H7 (cell line): ENCODE measurements around the gene FBXL7. TPM values are rescaled to one million over a fixed set of nuclear protein-coding genes. Genes with fewer than 3 reads are reported as not detected.

Experiments
- DNase-seq: peaks from one replicate; pipeline ENCODE4 v3.0.0; 2012
- H3K27me3 ChIP-seq: 2 replicates; pipeline ENCODE4 v1.6.0; 2011; ENCODE audit warnings: mild to moderate bottlenecking, low read length; ENCODE audit not compliant: control insufficient read depth, insufficient read depth
- H3K36me3 ChIP-seq: replicated peaks from 2 replicates; pipeline ENCODE4 v1.5.1; 2011; ENCODE audit warnings: low read length; ENCODE audit not compliant: control insufficient read depth, insufficient read depth
- H3K4me3 ChIP-seq: 2 replicates; pipeline ENCODE4 v1.5.1; 2011; ENCODE audit warnings: low read depth, mild to moderate bottlenecking, control low read depth, low read length, moderate library complexity; ENCODE audit not compliant: insufficient read depth
- total RNA-seq: library from RNA; depleted of rRNA; stranded (reverse); fragments of >200 nt; shearing (Covaris generic); gene quantifications from 2 replicates; pipeline ENCODE4 v1.2.3, GENCODE V29; 2014

FBXL7 gene
- total RNA-seq, 1 experiment from 2014 or later, result 7.5 TPM

DNA sequence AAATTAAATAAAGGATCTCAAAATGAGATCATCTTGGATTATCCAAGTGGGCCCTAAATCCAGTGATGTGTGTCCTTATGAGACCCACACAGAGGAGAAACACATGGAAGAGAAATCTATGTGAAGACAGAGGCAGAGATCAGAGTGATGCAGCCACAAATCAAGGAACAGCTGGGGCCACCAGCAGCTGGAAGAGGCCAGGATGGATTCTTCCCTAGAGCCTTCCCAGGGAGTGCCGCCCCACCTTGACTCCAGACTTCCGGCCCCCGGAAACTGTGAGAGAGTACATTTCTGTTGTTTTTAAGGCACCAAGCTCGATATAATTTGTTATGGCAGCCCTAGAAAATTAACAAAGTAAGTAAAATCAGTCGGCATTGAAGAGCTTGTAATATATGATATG, 286.9 kb downstream of the FBXL7 start:
- no peak for DNase-seq
- Histone ChIP-seq H3K4me3 (no peak overlapping the region), H3K36me3 (no peaks in the 10 kb centered on the region), H3K27me3 (no peaks in the 10 kb centered on the region)

DNA sequence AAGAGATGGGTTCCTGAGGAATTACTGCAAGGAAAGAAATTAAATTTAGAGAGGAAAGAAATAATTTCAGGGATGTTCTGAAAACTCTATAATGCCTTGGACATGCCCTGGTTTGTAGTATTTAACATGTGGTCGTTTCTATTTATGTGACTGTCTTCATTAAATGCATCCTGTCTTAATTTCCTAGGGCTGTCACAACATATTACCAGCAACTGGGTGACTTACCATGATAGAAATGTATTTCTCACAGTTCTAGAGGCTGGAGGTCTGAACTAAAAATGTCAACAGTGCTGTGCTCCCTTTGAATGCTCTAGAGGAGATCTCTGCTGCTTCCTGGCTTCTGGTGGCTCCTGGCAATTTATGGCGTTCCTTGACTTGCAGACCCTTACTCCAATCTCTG, 287.7 kb downstream of the FBXL7 start:
- no peak for DNase-seq
- H3K4me3 ChIP-seq, result no peak overlapping the region
- H3K36me3 ChIP-seq, result no peaks in the 10 kb centered on the region
- H3K27me3 ChIP-seq, result no peaks in the 10 kb centered on the region

DNA sequence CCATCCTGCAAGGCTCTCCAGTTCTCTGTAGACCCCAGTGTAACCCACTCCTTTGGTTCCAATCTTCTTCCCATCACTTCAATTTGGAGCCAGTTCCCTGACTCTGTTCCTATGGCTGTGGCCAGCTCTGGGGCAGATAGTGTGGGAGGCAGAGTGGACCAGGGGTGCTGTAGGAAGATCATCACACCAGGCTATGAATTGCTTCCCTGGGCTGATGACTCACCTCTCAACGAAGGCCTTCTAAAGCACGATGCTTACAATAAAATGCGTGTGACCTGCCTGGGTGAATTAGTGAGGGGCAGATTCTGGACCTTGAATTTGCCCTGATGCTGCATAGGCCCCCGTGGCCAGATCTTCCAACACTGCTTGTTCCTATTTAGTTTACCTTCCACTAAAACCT, 289.7 kb downstream of the FBXL7 start:
- no peaks in the 10 kb centered on the region for H3K36me3 ChIP-seq
- DNase-seq, result no peak
- no peaks in the 10 kb centered on the region for H3K27me3 ChIP-seq
- H3K4me3 ChIP-seq, result no peak overlapping the region

DNA sequence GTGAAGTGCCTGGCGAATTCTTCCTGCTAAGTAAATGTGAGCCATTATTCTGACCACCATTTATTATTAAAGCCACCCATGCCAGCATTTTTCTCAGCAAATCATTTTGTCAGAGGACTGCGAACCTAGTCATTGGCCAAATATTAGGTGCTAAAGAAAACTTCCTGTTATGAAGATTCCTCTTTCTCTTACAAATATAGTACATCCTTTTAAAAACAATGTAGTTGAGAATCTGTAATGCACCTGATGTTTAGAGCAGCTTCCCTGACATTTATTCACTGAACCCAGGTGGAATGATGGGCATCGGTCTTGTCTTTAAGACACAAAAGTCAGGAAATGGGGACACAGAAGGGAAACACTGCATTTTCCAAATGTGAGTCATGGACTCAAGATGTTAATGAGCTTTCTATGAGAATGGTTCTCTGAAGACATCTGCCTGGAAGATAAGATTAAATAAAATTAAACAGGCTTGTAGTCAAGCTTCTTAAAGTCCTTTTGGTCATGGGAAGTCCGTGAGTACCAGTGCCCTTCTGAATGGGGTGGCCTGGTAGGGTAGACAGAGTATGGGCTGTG, 290.6 kb downstream of the FBXL7 start:
- DNase-seq, result no peak
- Histone ChIP-seq H3K27me3 (no peaks in the 10 kb centered on the region), H3K4me3 (no peak overlapping the region), H3K36me3 (no peaks in the 10 kb centered on the region)

DNA sequence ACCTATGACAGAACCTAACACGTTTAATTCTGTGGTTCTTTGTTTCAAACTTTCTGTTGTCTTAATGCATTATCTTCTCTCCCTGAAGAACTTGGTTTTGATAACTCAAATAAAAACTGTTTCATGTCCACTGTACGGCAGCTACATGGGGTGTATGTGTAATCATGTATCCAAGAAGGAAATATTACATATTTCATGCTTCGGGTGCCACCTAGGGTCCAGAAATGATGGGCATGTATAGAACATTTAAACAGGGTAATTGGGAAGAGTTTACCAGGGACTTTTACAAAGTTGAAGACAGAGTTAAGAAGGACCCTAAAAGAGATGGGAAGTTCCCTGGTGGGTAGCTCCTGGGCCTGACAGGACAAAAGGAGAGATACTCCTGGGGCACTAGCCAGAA, 291.3 kb downstream of the FBXL7 start:
- H3K27me3 ChIP-seq, result no peaks in the 10 kb centered on the region
- no peak overlapping the region for H3K4me3 ChIP-seq
- H3K36me3 ChIP-seq, result no peaks in the 10 kb centered on the region
- no peak for DNase-seq

DNA sequence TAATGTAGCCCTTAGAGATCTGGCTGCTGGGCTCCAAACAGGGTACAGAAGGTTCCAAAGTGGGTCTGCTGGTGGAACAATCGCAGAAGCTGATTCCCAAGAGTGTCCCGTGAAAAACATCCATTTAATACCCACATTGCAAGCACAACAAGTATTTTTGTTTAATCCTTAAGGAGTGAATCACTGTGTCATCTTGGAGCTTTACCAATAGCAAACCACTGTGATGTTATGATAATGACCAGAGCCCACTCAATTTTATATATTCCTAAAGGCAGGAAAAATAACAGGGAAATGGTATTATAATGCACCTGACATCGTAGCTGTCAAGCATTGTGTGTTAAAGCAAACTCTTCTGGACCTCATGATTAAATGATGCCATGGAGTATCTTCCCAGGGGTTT, 291.9 kb downstream of the FBXL7 start:
- no peak for DNase-seq
- H3K36me3 ChIP-seq, result no peaks in the 10 kb centered on the region
- no peaks in the 10 kb centered on the region for H3K27me3 ChIP-seq
- no peak overlapping the region for H3K4me3 ChIP-seq

DNA sequence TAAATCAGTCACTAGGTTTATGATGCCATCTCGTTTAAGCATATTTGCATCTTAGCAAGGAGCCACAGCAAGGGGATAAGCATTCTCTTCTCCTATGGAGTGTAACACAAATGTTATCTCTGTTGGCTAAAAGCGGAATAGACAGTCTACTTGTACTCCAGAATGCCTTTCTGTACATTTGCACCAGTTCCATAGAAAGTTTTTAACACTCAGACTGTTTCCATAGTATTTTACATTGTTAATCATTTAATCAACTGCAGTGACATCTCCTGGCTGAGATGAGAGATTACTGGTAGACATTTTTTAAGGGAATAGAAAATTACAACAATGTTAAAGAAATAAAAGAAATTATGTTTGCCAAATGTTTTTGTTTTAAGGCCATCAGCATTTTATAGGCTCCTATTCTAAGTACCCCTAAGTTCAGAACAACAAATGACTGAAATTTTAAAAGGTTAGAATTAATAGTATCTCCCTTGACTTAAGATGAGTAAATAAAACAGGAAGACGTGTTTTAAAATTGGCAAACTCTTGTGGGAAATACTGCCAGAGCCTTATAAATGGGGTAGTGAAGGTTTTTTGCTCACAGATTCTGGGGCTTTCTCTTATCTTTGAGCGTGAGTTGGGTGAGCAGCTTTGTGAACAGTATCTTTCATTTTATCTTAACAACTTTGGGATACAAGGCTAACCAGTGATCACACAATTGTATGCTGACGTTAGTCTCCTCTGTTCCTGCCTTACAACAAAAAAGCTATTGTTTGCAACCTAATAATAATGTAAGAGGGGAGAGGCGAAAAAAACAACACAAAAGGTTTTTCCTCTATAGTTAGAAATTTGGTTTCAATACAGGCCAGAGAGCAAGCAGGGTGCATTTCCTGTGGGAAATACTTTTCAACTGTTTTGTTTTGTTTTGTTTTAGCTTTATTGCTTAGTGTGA, 294.3 kb downstream of the FBXL7 start:
- Histone ChIP-seq H3K4me3 (no peak overlapping the region), H3K36me3 (no peaks in the 10 kb centered on the region), H3K27me3 (no peaks in the 10 kb centered on the region)
- DNase-seq, result no peak

DNA sequence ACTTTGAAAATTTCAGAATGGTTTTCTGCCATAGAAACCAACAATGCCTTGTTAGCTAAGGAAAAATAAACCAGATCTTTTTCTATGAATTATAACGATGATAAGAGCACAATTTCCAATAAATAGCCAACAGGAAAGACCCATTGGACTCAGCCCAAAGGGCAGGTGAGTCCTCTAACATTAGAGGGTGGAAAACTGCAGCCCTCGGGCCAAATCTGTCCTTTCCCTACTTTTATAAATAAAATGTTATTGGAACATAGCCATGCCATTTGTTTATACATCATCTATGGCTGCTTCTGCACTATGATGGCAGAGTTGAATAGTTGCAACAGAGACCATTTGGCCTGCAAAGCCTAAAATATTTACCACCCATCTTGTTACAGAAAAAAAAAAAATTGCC, 296.1 kb downstream of the FBXL7 start:
- no peak for DNase-seq
- Histone ChIP-seq H3K27me3 (no peaks in the 10 kb centered on the region), H3K36me3 (no peaks in the 10 kb centered on the region), H3K4me3 (no peak overlapping the region)

DNA sequence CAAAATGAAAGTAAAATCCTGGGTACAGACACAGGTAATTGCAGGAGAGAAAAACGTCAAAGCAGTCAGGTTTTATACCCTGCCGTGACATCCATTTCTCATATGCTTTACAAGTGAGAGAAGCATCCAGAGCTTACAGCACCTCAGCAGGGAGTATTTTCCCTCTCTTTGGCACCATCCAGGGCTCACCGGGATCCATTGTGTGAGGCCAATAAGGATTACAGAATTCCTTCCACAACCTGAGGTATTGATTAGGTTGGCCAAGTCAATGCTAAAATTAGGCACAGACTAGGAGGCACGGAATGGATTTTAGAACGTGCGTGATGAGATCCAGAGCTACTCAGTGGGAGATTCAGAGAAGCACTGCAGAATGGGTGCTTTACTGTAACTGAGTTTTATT, 296.6 kb downstream of the FBXL7 start:
- H3K36me3 ChIP-seq, result no peaks in the 10 kb centered on the region
- no peak overlapping the region for H3K4me3 ChIP-seq
- peak; percentile 10 for DNase-seq
- no peaks in the 10 kb centered on the region for H3K27me3 ChIP-seq

DNA sequence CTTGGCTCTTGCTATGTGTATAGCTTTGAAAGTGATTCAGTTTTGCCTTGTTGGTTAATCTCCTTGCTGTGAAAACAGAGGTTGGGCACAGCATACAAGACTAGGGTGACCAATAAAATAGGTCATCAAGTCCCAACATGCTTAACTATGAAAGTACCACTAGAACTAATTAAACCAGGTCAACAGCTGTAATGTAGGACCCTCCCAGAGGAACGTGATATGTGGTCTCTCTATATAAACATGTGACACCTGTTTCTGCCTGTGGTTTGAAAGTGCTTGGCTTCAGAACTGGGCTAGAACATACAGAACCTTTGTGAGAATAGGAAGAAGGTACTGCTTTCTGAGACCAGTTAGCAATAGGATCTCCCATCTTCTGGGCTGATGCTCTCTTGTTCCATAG, 297.1 kb downstream of the FBXL7 start:
- no peak for DNase-seq
- H3K36me3 ChIP-seq, result no peaks in the 10 kb centered on the region
- no peaks in the 10 kb centered on the region for H3K27me3 ChIP-seq
- H3K4me3 ChIP-seq, result no peak overlapping the region

DNA sequence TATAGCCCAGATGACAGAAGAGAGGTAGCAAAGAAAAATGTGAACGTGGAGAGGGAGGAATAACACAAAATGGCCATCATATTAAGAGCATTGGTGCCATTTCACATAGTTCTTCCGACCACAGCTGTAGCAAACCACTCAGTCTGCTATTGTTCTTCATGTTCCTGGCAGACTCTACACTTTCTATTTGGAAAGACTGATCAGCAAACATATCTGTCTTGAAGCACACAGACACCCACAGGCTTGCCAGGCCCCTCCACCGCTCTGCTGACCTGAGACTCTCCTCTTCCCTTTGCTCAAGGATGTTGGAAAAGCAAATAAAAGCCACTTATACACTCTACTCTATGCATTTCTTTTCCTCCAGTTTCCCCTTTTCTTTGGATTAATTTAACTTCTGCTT, 298.0 kb downstream of the FBXL7 start:
- H3K4me3 ChIP-seq, result no peak overlapping the region
- H3K36me3 ChIP-seq, result no peaks in the 10 kb centered on the region
- no peak for DNase-seq
- no peaks in the 10 kb centered on the region for H3K27me3 ChIP-seq

DNA sequence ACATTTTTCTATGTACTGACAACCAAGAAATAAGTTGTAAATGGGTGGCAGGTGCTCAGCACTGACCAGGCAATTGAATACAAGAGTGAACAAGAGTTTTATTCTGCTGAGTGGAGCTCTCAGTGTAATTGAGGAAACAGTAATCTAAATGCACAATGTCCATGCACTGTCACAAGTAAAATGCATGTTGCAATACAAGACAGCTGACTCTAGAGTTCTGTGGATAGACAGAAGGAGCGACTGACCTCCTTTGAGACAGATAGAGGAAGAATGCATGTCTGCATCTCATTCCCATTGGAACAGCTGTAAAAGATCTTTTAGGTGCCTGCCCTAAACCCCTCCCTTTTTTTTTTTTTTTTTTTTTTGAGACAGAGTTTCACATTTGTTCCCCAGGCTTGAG, 299.0 kb downstream of the FBXL7 start:
- no peak for DNase-seq
- no peaks in the 10 kb centered on the region for H3K36me3 ChIP-seq
- no peaks in the 10 kb centered on the region for H3K27me3 ChIP-seq
- H3K4me3 ChIP-seq, result no peak overlapping the region

DNA sequence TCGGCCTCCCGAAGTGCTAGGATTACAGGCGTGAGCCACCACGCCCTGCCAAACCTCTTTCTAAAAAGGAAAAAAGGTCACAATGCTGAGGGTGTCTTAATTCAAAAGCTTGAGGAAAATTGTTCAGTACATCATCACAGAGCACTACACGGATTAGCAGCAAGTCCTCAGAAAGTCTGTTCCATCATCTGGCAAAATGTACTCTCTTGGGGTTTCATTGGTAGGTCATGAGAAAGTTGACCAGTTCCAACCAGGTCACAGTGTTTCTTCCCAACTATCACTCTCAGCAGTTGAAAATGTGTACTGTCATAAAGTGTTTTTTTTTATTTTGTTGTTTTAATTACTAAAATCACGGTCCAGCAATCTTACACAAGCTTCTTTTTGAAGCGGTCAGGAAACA, 299.6 kb downstream of the FBXL7 start:
- H3K4me3 ChIP-seq, result no peak overlapping the region
- no peaks in the 10 kb centered on the region for H3K36me3 ChIP-seq
- H3K27me3 ChIP-seq, result no peaks in the 10 kb centered on the region
- no peak for DNase-seq

DNA sequence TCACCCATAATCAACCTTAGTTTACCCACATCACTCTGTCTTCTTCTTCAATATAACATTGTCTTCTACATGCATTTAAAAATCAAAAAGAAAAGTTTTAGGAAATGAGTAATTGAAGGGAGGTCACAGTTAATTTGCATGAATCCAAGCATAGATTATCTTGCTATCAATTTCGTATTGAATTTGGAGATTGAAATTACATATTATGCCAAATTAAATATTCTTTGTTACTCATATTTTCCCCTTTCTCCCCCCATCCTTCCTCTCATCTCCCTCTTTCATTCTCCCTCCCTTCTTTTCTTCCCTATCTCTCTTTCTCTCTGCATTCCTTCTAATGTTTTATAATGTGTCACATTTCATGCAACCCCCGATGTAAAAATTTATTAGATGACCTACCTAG, 303.3 kb downstream of the FBXL7 start:
- no peak for DNase-seq

DNA sequence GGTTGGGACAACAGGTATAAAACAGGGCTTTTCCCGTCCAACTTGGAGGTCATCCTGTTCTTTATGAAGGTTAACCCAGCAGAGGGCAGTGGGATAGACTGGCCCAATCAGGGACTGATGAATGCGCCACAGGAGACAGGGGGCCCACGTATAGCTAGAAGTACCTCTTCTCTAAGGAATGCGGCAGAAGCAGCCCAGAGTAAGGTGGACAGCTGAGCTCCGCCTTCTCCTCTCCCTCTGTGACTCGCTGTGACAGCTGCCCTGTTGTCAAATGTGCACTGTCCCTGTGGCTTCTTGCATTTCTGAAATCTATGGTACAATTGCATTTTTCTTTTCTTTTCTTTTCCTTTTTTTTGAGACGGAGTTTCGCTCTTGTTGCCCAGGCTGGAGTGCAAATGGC, 306.6 kb downstream of the FBXL7 start:
- Histone ChIP-seq H3K4me3 (no peak overlapping the region), H3K36me3 (no peaks in the 10 kb centered on the region), H3K27me3 (no peaks in the 10 kb centered on the region)
- DNase-seq, result no peak

More for the DNA sequence above, 303.3 kb downstream of the FBXL7 start:
- H3K27me3 ChIP-seq, result no peaks in the 10 kb centered on the region
- no peak overlapping the region for H3K4me3 ChIP-seq
- H3K36me3 ChIP-seq, result no peaks in the 10 kb centered on the region
